Ishikawa (cell line): ENCODE measurements around the gene AGFG2.

Experiments used
- CEBPB ChIP-seq: IDR thresholded peaks from 2 replicates; pipeline ENCODE4 v1.6.1; 2012
- CREB1 ChIP-seq: IDR thresholded peaks from 2 replicates; pipeline ENCODE4 v1.6.1; 2012; ENCODE audit warnings: low read depth
- EGR1 ChIP-seq: IDR thresholded peaks from 2 replicates; pipeline ENCODE4 v1.6.1; 2012
- EP300 ChIP-seq: IDR thresholded peaks from 2 replicates; pipeline ENCODE4 v1.6.1; 2012; ENCODE audit warnings: borderline replicate concordance
- FOXM1 ChIP-seq: IDR thresholded peaks from 2 replicates; pipeline ENCODE4 v1.6.1; 2012; ENCODE audit warnings: low read depth, borderline replicate concordance
- NFIC ChIP-seq: IDR thresholded peaks from 2 replicates; pipeline ENCODE4 v1.6.1; 2012
- RAD21 ChIP-seq: IDR thresholded peaks from 2 replicates; pipeline ENCODE4 v1.6.1; 2012; ENCODE audit warnings: low read depth
- TAF1 ChIP-seq: IDR thresholded peaks from 2 replicates; pipeline ENCODE4 v1.6.1; 2012; ENCODE audit warnings: low read depth, mild to moderate bottlenecking
- TCF12 ChIP-seq: IDR thresholded peaks from 2 replicates; pipeline ENCODE4 v1.6.1; 2012; ENCODE audit warnings: low read depth
- TEAD4 ChIP-seq: IDR thresholded peaks from 2 replicates; pipeline ENCODE4 v1.6.1; 2012
- YY1 ChIP-seq: IDR thresholded peaks from 2 replicates; pipeline ENCODE4 v1.6.1; 2012; ENCODE audit warnings: low read depth
- ZBTB7A ChIP-seq: IDR thresholded peaks from 2 replicates; pipeline ENCODE4 v1.6.1; 2012; ENCODE audit warnings: low read depth
- TF ChIP-seq, protein P1 (sequence below): IDR thresholded peaks from 2 replicates; pipeline ENCODE4 v1.6.1; 2012
- TF ChIP-seq, protein P2 (sequence below): IDR thresholded peaks from 2 replicates; pipeline ENCODE4 v1.6.1; 2012; ENCODE audit warnings: low read depth, mild to moderate bottlenecking
- TF ChIP-seq, protein P3 (sequence below): IDR thresholded peaks from 2 replicates; pipeline ENCODE4 v1.6.1; 2012

The AGFG2 gene

GRCh38 chr7:100590077-100590737 is 51.2 kb downstream of the AGFG2 start:
- TF ChIP-seq CREB1 = no peak
- no peak for TF ChIP-seq EGR1
- TF ChIP-seq TCF12 = no peak
- no peak for TF ChIP-seq RAD21
- no peak for TF ChIP-seq FOXM1

GRCh38 chr7:100591596-100591995 is 52.6 kb downstream of the AGFG2 start:
- no peak for TF ChIP-seq RAD21
- TF ChIP-seq FOXM1 = no peak
- no peak for TF ChIP-seq TCF12
- TF ChIP-seq EGR1 = no peak
- TF ChIP-seq, protein P1, sequence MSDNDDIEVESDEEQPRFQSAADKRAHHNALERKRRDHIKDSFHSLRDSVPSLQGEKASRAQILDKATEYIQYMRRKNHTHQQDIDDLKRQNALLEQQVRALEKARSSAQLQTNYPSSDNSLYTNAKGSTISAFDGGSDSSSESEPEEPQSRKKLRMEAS = no peak
- TF ChIP-seq, protein P2, sequence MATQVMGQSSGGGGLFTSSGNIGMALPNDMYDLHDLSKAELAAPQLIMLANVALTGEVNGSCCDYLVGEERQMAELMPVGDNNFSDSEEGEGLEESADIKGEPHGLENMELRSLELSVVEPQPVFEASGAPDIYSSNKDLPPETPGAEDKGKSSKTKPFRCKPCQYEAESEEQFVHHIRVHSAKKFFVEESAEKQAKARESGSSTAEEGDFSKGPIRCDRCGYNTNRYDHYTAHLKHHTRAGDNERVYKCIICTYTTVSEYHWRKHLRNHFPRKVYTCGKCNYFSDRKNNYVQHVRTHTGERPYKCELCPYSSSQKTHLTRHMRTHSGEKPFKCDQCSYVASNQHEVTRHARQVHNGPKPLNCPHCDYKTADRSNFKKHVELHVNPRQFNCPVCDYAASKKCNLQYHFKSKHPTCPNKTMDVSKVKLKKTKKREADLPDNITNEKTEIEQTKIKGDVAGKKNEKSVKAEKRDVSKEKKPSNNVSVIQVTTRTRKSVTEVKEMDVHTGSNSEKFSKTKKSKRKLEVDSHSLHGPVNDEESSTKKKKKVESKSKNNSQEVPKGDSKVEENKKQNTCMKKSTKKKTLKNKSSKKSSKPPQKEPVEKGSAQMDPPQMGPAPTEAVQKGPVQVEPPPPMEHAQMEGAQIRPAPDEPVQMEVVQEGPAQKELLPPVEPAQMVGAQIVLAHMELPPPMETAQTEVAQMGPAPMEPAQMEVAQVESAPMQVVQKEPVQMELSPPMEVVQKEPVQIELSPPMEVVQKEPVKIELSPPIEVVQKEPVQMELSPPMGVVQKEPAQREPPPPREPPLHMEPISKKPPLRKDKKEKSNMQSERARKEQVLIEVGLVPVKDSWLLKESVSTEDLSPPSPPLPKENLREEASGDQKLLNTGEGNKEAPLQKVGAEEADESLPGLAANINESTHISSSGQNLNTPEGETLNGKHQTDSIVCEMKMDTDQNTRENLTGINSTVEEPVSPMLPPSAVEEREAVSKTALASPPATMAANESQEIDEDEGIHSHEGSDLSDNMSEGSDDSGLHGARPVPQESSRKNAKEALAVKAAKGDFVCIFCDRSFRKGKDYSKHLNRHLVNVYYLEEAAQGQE = no peak
- no peak for TF ChIP-seq NFIC
- TF ChIP-seq YY1 = no peak
- TF ChIP-seq, protein P3, sequence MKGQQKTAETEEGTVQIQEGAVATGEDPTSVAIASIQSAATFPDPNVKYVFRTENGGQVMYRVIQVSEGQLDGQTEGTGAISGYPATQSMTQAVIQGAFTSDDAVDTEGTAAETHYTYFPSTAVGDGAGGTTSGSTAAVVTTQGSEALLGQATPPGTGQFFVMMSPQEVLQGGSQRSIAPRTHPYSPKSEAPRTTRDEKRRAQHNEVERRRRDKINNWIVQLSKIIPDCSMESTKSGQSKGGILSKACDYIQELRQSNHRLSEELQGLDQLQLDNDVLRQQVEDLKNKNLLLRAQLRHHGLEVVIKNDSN = no peak
- TF ChIP-seq CEBPB = no peak
- TF ChIP-seq TEAD4 = no peak

DNA sequence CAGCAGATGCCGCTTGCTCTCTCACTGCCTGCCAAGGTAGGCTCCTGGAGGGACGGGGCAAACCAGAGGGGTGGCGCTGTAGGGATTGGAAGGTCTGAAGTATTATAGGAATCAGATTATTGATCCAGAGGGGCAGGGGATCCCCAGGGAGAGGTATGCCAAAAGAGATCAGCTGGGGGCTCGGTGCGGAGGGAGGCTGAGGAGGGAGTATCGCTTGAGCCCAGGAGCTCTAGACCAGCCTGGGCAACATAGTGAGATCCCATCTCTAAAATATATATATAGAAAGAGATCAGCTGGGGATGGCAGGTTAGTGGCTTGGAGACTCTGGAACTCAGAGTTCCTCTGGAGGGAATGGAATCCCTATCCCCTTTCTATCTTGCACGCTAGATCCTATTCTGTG is 56.2 kb downstream of the AGFG2 start:
- no peak for TF ChIP-seq TEAD4
- TF ChIP-seq, protein P1 = no peak
- no peak for TF ChIP-seq CREB1
- TF ChIP-seq CEBPB = no peak
- TF ChIP-seq, protein P3 = no peak

- TF ChIP-seq TAF1 = no peak
- no peak for TF ChIP-seq CEBPB
- no peak for TF ChIP-seq RAD21
- TF ChIP-seq EGR1 = no peak
- TF ChIP-seq, protein P2 = no peak
- TF ChIP-seq TEAD4 = no peak
- no peak for TF ChIP-seq EP300
- TF ChIP-seq, protein P1 = no peak
- TF ChIP-seq CREB1 = no peak
- no peak for TF ChIP-seq TCF12
- no peak for TF ChIP-seq ZBTB7A
- TF ChIP-seq FOXM1 = no peak
- TF ChIP-seq YY1 = no peak
Observed at GRCh38 chr7:100598425-100598824, 59.4 kb downstream of the AGFG2 start.

DNA sequence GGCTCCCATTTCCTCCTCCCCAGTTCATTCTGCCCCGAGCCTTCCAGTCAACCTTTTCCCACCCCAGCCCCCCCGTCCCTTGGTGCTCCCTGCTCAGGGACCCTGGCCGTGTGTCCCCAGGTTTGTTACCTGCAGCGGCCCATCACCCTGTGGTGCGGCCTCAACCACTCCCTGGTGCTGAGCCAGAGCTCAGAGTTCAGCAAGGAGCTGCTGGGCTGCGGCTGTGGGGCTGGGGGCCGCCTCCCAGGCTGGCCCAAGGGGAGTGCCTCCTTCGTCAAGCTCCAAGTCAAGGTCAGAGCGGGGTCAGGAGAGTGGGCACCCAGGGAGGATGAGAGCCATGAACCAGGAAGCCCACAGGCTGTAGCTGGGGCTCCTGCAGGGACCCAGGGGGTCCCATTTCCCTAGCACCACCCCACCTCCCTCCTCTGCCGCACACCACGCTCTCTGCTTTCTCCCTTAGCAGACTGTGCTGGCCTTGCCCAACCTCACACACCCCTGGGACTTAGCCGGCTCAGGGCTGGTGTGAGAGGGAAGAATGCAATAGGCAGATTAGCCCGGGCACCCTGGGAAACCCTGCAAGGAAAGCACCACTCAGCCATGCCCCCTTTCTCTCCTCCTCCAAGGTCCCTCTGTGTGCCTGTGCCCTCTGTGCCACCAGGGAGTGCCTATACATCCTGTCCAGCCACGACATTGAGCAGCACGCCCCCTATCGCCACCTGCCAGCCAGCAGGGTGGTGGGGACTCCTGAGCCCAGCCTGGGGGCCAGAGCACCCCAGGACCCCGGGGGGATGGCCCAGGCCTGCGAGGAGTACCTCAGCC is 61.1 kb downstream of the AGFG2 start:
- TF ChIP-seq NFIC = no peak
- no peak for TF ChIP-seq CREB1
- TF ChIP-seq, protein P1 = no peak
- TF ChIP-seq CEBPB = no peak
- no peak for TF ChIP-seq EP300

DNA sequence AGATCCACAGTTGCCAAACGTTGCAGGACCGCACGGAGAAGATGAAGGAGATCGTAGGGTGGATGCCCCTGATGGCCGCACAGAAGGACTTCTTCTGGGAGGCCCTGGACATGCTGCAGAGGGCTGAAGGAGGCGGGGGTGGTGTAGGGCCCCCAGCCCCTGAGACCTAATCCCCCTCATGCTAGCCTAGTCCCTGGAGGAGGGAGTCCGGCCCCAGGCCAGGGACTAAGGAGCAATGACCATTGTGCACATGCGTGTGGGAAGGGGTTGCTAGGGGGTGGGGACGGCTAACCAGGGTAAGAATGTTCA is 61.7 kb downstream of the AGFG2 start:
- TF ChIP-seq TCF12 (no peak), EP300 (no peak), YY1 (no peak), ZBTB7A (no peak), TEAD4 (no peak), EGR1 (no peak), CREB1 (no peak), NFIC (no peak), CEBPB (no peak)
- TF ChIP-seq, protein P2 = no peak
